SK-N-MC (cell line): ENCODE results near the gene TFDP2.

ENCODE experiments used
- EZH2 ChIP-seq: fragments of 200-600 bp; sonication (generic); IDR thresholded peaks from one replicate; pipeline ENCODE4 v1.6.1; 2017; ENCODE audit warnings: antibody characterized with exemption
- FOXP2 ChIP-seq: optimal IDR thresholded peaks from 2 replicates; pipeline ENCODE3; 2011; ENCODE audit warnings: mild to moderate bottlenecking, moderate library complexity; ENCODE audit not compliant: insufficient read depth; ENCODE audit errors: extremely low read length, control extremely low read depth
- POLR2AphosphoS5 ChIP-seq: IDR thresholded peaks from 2 replicates; pipeline ENCODE4 v1.6.1; 2012; ENCODE audit warnings: mild to moderate bottlenecking, low read depth, low read length, borderline replicate concordance

- TF ChIP-seq POLR2AphosphoS5, result no peak
- no peak for TF ChIP-seq EZH2
- no peak for TF ChIP-seq FOXP2
These were observed 215.0 kb downstream of the TFDP2 start for GRCh38 chr3:141934354-141934753.
